ENCODE results near the gene GABRD.

- TF ChIP-seq TAF1 (IDR thresholded peaks at IDR 0.05; ENCODE audit: low read depth, low read length) (no peak), POLR2AphosphoS5 (IDR thresholded peaks at IDR 0.05; ENCODE audit: low read depth, low read length) (no peak), POLR2A (IDR thresholded peaks at IDR 0.05; ENCODE audit: low read depth, low read length) (no peak)
Observed at GRCh38 chr1:2027961-2028583, 8.9 kb downstream of the GABRD start.

Data from GM12891 (cell line).